Prostate gland (tissue), 2 donors: ENCODE measurements around the gene KRTAP19-4.

Experiments used
- CTCF ChIP-seq, 4 experiments: fragments of 200-600 bp in 2 of 4; fragments of 450-650 bp in 2 of 4; sonication (generic) in 2 of 4; IDR thresholded peaks; 1 replicate in 3 of 4; 2 replicates in 1 of 4; pipeline ENCODE4 v1.5.1; 2016 to 2019; ENCODE audit warnings: antibody characterized with exemption in 4 of 4, mild to moderate bottlenecking in 2 of 4, moderate library complexity in 2 of 4
- POLR2A ChIP-seq: fragments of 450-650 bp; IDR thresholded peaks from one replicate; pipeline ENCODE4 v1.6.1; 2016; ENCODE audit warnings: antibody characterized with exemption, mild to moderate bottlenecking

DNA sequence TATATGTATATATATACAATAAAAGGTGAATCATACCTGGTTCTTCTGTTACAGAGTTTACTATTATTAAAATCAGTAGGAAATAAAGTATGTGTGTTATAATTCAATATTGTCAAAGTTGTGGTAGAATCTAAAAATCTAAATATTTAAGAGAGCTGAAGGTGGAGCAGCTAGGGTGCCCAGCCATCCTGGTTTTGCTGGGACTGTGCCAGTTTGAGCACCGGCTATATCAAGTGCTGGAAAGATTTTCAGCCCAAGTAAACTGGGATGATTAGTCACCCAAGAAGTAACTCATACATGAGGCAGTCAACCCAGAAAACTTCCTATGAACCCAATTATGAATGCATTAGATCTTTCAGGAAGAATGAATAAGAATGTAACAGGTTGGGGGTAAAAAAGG lies 21.9 kb upstream of the KRTAP19-4 start:
- TF ChIP-seq POLR2A (no peak), CTCF (IDR thresholded peaks at IDR 0.05) (no peak)
